ENCODE results near the gene VGLL4.

Gene VGLL4

GRCh38 chr3:11625376-11626083, 18.2 kb downstream of the VGLL4 start:
- no peak for DNase-seq

GRCh38 chr3:11624704-11625375, 18.9 kb downstream of the VGLL4 start:
- DNase-seq: no peak

DNA sequence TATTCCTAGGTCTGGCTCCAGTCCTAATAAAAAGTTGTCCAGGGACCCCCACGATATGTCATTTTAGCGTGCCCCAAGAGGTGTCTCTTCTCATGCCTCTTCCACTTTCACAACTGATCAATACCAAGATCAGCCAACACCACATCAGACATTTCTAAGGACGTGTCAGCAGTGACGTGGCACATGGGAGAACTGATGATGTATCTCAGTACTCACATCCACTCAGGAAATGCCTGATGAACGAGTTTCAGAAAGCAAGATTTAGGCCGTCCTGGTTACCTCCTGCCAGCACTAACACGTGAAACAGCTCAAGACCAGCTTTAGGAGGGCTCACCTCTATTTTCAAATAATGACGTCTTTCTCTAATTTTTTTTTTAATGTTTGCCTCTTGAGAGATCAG, 19.6 kb downstream of the VGLL4 start:
- DNase-seq: peak; percentile 37

DNA sequence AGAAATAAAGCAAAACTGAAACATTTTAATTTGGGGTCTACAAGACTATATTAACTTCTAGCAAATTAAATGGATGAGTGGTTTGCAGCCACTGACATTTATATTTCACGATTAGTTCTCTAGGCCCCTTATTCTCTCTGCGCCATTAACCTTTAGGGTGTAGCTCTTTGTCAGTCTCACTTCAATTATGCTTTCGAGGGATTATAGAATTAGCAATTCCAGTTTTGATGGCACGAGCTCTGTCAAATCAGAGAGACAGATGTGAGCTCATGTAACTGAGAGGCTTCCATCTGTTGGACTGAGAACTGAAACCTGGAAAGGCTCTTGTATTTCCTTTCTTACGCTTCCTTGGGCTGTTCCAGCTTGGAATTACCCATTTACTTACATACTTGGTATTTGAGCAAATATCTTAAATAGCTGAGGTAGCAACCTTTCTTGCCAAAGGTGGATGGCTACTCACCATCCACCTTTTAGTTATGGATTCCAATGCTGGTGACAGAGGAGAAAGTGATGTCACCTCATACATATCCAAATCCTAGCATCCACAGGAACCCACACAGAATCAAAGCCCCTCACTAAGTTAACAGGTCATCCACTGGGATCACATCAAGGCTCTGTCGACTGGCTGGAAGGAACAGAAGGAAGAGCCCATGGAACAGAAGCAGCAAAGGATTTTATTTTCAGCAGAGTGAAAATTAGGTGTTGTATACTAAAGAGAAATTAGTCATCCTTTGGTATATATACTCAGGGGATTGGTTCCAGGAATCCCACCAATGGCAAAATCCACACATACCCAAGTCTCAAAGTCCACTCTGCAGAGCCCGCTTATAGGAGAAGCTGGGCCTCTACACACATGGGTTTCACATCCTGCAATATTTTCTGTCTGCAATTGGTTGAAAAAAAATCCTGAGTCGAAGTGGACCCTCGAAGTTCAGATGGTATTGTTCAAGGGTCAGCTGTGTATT, 20.8 kb downstream of the VGLL4 start:
- DNase-seq: no peak

DNA sequence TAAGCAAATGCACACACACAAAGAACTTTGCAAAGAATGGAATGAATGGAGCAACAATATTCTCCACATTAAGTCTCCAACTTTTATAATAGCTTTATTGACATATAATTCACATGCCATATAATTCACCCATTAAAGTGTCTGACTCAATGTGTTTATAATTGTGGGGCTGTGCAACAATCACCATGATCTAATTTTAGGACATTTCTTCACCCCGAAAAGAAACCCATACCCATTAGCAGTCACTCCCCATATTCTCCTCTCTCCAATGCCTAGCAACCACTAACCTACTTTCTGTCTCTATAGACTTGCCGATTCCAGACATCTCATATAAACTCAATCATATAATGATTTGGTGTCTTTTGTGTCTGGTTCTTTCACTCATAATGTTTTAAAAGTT, 22.6 kb downstream of the VGLL4 start:
- DNase-seq: no peak

GRCh38 chr3:11619946-11620652, 23.6 kb downstream of the VGLL4 start:
- DNase-seq: no peak

GRCh38 chr3:11619461-11619860, 24.3 kb downstream of the VGLL4 start:
- DNase-seq: no peak

DNA sequence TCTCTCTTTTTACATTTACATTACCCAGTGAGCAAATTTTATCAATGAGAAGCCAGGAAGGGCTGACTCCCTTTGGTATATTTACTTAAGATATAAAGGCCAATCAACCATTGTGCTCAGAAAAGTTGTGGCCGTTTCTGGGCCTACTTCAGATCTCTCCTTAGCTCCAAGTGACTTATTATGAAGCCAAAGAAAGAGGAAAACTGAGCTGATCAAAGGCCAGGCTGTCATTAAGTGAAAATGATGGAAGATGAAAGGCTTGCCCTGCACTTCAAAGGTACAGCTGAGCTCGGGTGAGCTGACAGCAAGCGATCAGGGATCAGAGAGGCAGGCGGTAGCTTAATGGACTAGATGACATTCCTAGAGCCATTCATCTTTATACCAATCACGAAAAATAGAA, 24.8 kb downstream of the VGLL4 start:
- no peak for DNase-seq

DNA sequence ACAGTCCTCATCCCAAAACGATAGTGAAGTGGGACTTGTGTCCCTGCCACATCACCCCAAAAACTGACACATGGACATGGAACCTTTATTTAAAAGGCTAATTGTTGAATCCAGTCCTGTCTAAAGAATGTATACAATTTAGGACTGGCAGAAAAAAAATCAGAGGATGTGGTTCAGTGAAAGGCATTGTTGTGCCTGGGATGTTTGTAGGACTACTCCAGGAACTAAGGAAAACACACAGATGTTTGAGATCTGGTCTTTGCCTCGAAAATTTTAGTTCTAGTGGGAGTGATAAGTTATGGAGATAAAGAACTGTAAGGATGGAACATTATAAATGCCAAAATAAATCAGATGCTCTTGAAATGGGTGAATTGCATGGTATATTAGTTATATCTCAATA, 27.2 kb downstream of the VGLL4 start:
- no peak for DNase-seq

GRCh38 chr3:11613851-11614487, 29.7 kb downstream of the VGLL4 start:
- DNase-seq: no peak

DNA sequence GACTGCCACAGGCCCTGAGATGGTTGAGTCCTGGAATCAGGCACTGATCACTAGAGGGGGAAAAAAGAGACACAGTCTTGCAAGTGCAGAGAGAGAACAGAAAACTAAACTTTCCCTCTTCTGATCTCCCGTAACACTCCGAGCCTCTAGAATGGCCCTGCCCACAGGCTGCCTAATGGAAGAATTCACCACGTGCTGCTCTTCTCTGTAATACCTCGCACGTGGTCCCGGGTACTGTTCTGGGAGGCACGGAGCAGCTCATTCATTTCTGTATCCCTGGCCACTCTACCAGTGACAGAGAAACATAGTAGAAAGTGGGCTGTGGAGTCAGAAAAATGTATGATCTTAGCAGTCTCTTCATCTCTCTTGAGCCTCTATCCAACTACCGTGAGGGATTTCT, 30.4 kb downstream of the VGLL4 start:
- DNase-seq: no peak

GRCh38 chr3:11612515-11613188, 31.1 kb downstream of the VGLL4 start:
- no peak for DNase-seq

DNA sequence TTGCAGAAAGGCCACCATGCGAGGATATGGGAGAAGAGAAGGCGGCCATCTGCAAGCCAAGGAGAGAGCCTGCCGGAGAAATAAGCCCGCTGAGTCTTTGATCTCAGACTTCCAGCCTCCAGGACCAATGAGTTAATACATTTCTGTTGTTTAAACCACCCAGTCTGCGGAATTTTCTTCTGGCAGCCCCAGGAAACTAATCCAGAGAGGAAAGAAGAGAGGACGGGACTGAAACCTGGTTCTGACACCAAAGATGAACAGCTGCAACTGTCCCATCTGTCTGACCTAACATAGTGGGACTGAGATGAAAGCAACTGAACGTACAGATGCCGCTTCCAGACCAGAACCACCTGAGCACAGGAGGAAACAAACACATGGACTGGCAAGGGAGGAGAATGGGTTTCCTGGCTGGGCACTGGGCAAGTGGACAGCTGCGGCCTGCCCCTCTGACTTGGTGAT, 32.3 kb downstream of the VGLL4 start:
- no peak for DNase-seq

GRCh38 chr3:11610700-11611275, 32.9 kb downstream of the VGLL4 start:
- no peak for DNase-seq

- no peak for DNase-seq
Measured at GRCh38 chr3:11610044-11610671, 33.6 kb downstream of the VGLL4 start.

GRCh38 chr3:11609481-11609880, 34.2 kb downstream of the VGLL4 start:
- DNase-seq: no peak

- DNase-seq: no peak
Measured at GRCh38 chr3:11607816-11608215, 35.9 kb downstream of the VGLL4 start.

DNA sequence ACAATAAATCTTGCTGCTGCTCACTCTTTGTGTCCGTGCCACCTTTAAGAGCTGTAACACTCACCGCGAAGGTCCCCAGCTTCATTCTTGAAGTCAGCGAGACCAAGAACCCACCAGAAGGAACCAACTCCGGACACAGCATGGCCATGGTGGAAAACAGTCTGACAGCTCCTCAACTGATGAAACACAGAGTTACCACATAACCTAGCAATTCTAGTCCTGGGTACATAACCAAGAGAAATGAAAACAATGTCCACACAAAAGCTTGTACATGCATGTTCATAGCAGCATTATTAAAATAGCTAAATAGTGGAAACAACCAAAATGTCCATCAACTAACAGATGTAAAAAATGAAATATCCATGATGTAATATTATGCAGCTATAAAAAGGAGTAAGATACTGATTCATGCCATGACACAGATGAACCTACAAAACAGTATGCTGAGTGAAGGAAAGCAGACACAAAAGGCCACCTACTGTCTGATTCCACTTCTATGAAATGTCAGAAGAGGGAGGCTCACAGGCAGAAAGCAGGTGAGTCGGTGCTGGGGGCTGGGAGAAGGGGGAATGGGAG, 36.8 kb downstream of the VGLL4 start:
- no peak for DNase-seq

- no peak for DNase-seq
Measured at GRCh38 chr3:11606090-11606784, 37.5 kb downstream of the VGLL4 start.

- DNase-seq: no peak
Measured at GRCh38 chr3:11605398-11605797, 38.3 kb downstream of the VGLL4 start.
